SK-N-MC (cell line): ENCODE data around the gene SPRN.
"Not testable (repeated sequence)": the region's sequence is repeated elsewhere in the genome, so short reads cannot be mapped to it uniquely, and the experiment has no call there.

Experiments used
- EZH2 ChIP-seq: fragments of 200-600 bp; sonication (generic); IDR thresholded peaks from one replicate; pipeline ENCODE4 v1.6.1; 2017; ENCODE audit warnings: antibody characterized with exemption
- POLR2AphosphoS5 ChIP-seq: IDR thresholded peaks from 2 replicates; pipeline ENCODE4 v1.6.1; 2012; ENCODE audit warnings: mild to moderate bottlenecking, low read depth, low read length, borderline replicate concordance

DNA sequence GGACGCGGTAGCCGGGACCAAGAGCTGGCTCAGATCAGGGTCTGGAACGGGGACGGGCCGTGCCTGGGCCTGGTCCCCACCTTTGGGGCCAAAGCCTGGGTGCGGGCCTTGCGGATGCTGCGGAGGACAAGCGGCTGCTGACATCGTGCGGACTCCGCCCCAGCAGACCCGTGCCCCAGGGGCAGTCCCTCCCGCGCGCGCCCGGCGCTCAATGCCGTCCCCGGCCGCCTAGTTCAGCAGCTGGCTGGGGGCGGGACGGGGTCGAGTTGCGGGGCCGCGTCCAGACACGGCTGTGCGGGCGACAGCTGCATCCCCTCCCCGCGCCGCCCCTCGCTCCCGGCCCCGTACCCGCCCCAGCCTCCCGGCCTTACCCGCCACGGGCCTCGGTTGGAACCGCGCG is 323 bp downstream of the SPRN start:
- not testable (repeated sequence) for TF ChIP-seq POLR2AphosphoS5, EZH2
